DND-41 (cell line): ENCODE results near the gene SOX5.

Source experiments
- ATAC-seq: fragments of 200-7000 bp; cut with Tn5 transposase; 3 replicates; pipeline ENCODE4 v1.9.1; 2021; ENCODE audit warnings: low read depth; ENCODE audit not compliant: insufficient read depth
- DNase-seq: peaks from one replicate; pipeline ENCODE4 v3.0.0-alpha.2; 2020
- H2AFZ ChIP-seq: 2 replicates; pipeline ENCODE4 v1.6.0; 2012; ENCODE audit warnings: low read depth, low read length
- H3K27ac ChIP-seq: 2 replicates; pipeline ENCODE4 v1.5.1; 2012; ENCODE audit warnings: low read length, inconsistent platforms
- H3K27me3 ChIP-seq: fragments of 200-600 bp; sonication (generic); 2 replicates; pipeline ENCODE4 v1.6.0; 2012; ENCODE audit warnings: low read length, mild to moderate bottlenecking, inconsistent platforms; ENCODE audit not compliant: insufficient read depth, poor library complexity
- H3K36me3 ChIP-seq: 2 replicates; pipeline ENCODE4 v1.5.1; 2012; ENCODE audit warnings: low read length, inconsistent platforms; ENCODE audit not compliant: insufficient read depth
- H3K4me1 ChIP-seq: 2 replicates; pipeline ENCODE4 v1.5.1; 2012; ENCODE audit warnings: mild to moderate bottlenecking, low read length; ENCODE audit not compliant: insufficient read depth
- H3K4me2 ChIP-seq: 2 replicates; pipeline ENCODE4 v1.6.0; 2012; ENCODE audit warnings: mild to moderate bottlenecking, moderate library complexity, low read length, inconsistent platforms; ENCODE audit not compliant: insufficient read depth
- H3K4me3 ChIP-seq, 2 experiments: fragments of 200-600 bp in 1 of 2; shearing (Covaris generic) in 1 of 2; 2 replicates each; pipeline ENCODE4 v1.5.1; 2012 to 2016; ENCODE audit warnings: inconsistent platforms in 2 of 2, low read length in 2 of 2, mild to moderate bottlenecking in 2 of 2, low read depth in 1 of 2, moderate library complexity in 1 of 2
- H3K79me2 ChIP-seq: 2 replicates; pipeline ENCODE4 v1.6.0; 2012; ENCODE audit warnings: low read length, inconsistent platforms; ENCODE audit not compliant: insufficient read depth
- H3K9ac ChIP-seq: 2 replicates; pipeline ENCODE4 v1.6.0; 2012; ENCODE audit warnings: low read depth, mild to moderate bottlenecking, inconsistent platforms, low read length, moderate library complexity
- H3K9me3 ChIP-seq: 2 replicates; pipeline ENCODE4 v1.5.1; 2012; ENCODE audit warnings: low read length, moderate library complexity, mild to moderate bottlenecking, inconsistent platforms; ENCODE audit not compliant: insufficient read depth, severe bottlenecking
- H4K20me1 ChIP-seq: 2 replicates; pipeline ENCODE4 v1.6.0; 2012; ENCODE audit warnings: low read length; ENCODE audit not compliant: insufficient read depth
- EZH2 ChIP-seq: IDR thresholded peaks from 3 replicates; pipeline ENCODE4 v1.6.1; 2012; ENCODE audit warnings: borderline replicate concordance, low read depth, mild to moderate bottlenecking, moderate library complexity, low read length, inconsistent platforms; ENCODE audit not compliant: severe bottlenecking
- TF ChIP-seq, protein P1 (sequence below): IDR thresholded peaks from 2 replicates; pipeline ENCODE4 v1.5.1; 2012; ENCODE audit warnings: borderline replicate concordance, low read length, moderate library complexity, mild to moderate bottlenecking; ENCODE audit not compliant: poor library complexity, severe bottlenecking; ENCODE audit errors: extremely low read depth

SOX5 gene

DNA sequence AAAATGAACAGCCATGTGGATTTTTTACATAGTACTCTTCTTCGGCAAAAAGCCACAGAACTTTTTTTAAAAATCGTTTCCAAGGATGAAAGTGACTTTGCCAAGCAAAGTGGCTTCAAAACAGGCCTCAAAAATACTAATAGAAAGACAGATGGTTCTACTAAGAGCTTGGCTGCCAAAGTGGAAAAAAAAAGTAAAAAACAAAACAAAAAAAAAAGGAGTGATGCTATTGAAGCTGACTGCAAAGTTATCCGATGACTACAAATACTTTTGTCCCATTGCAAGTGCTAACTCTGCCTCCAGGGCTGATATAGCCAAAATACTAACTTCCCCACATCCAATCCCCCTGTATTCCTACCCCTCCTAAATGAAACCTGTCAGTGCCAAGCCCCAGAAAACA lies 277.6 kb downstream of the SOX5 start:
- Histone ChIP-seq H3K27me3 (no peaks in the 10 kb centered on the region), H3K4me3 (no peak overlapping the region), H2AFZ (no peak overlapping the region), H3K9me3 (no peaks in the 10 kb centered on the region), H3K27ac (no peak overlapping the region), H3K4me2 (no peak overlapping the region), H3K4me1 (no peaks in the 10 kb centered on the region), H3K79me2 (no peaks in the 10 kb centered on the region), H3K36me3 (no peaks in the 10 kb centered on the region), H4K20me1 (no peaks in the 10 kb centered on the region), H3K9ac (no peak overlapping the region)
- DNase-seq (no peak), ATAC-seq (no peak)
- TF ChIP-seq, protein P1, sequence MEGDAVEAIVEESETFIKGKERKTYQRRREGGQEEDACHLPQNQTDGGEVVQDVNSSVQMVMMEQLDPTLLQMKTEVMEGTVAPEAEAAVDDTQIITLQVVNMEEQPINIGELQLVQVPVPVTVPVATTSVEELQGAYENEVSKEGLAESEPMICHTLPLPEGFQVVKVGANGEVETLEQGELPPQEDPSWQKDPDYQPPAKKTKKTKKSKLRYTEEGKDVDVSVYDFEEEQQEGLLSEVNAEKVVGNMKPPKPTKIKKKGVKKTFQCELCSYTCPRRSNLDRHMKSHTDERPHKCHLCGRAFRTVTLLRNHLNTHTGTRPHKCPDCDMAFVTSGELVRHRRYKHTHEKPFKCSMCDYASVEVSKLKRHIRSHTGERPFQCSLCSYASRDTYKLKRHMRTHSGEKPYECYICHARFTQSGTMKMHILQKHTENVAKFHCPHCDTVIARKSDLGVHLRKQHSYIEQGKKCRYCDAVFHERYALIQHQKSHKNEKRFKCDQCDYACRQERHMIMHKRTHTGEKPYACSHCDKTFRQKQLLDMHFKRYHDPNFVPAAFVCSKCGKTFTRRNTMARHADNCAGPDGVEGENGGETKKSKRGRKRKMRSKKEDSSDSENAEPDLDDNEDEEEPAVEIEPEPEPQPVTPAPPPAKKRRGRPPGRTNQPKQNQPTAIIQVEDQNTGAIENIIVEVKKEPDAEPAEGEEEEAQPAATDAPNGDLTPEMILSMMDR = no peak
- no peak for TF ChIP-seq EZH2

DNA sequence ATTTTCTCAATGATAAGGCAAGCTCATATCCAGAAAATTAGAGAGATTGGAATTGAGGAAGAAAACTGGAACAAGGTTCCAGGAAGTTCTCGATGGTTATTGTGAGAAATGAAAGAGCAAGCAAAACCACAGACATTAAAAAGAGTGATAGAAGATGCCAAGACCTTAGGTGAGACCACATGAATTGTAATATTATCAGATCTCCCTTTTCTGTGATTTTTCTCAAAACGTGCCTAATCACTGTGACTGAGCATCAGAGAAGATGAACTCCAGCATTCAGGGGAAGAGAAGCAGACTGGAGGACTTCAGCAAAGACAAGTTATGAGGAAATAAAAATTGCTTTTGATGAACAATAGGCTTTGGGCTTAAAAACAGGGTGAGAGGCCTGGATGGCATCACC lies 278.8 kb downstream of the SOX5 start:
- no peak overlapping the region for H3K4me2 ChIP-seq
- TF ChIP-seq EZH2 = no peak
- TF ChIP-seq, protein P1 = no peak

DNA sequence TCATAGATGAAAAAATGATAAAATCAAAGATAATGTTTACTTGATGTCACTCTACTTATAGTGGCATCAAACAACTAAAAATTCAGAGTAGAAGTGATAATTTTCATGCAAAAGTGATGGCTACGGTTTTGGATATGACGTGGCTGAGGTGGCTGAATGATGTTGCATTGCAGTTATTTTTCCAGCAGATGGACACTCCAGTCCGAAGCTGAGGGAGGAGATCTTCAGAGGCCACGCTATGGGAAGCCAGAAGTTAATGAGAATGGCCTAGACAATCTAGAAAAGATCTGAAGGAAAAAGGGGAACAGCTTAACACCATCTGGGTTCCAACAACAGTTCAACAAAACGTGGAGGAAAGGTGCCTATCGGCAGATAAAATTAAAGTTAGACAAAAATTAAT lies 279.8 kb downstream of the SOX5 start:
- no peak for TF ChIP-seq EZH2
- TF ChIP-seq, protein P1 = no peak
- DNase-seq = no peak

More for the DNA sequence above, 278.8 kb downstream of the SOX5 start:
- Histone ChIP-seq H3K27me3 (no peaks in the 10 kb centered on the region), H3K9ac (no peak overlapping the region), H2AFZ (no peak overlapping the region), H3K4me1 (no peaks in the 10 kb centered on the region), H3K36me3 (no peaks in the 10 kb centered on the region), H4K20me1 (no peaks in the 10 kb centered on the region), H3K9me3 (no peaks in the 10 kb centered on the region), H3K27ac (no peak overlapping the region), H3K79me2 (no peaks in the 10 kb centered on the region), H3K4me3 (no peak overlapping the region)
- no peak for DNase-seq
- ATAC-seq = no peak

DNA sequence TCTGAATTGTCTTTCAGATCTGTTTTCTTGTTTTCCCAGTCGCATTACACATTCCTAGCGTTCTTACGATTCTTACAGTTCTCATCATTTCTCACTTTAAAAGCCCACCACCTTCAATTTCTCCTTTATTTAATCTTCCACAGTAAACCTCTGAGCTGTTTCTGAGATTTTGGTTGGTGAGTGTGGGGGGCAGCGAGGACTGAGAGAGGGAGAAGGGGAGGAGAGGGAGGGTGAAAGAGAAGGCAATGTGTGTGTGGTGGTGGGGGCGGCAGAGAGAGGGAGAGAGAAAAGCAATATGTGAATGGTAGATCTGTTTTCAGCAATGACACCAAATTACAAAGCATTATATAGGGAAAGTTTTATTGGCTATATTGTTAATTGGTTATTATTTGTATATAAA lies 282.6 kb downstream of the SOX5 start:
- TF ChIP-seq EZH2 = no peak
- TF ChIP-seq, protein P1 = no peak
- ATAC-seq = no peak
- DNase-seq = no peak
- H3K9ac ChIP-seq = no peak overlapping the region
- no peak overlapping the region for H3K4me2 ChIP-seq
- H3K27me3 ChIP-seq = no peaks in the 10 kb centered on the region
- H3K4me3 ChIP-seq = no peak overlapping the region
- H3K4me1 ChIP-seq = no peaks in the 10 kb centered on the region
- no peak overlapping the region for H3K27ac ChIP-seq
- H3K79me2 ChIP-seq = no peaks in the 10 kb centered on the region
- no peaks in the 10 kb centered on the region for H4K20me1 ChIP-seq
- H3K9me3 ChIP-seq = no peaks in the 10 kb centered on the region
- H2AFZ ChIP-seq = no peak overlapping the region
- H3K36me3 ChIP-seq = no peaks in the 10 kb centered on the region

More for the DNA sequence above, 279.8 kb downstream of the SOX5 start:
- no peak overlapping the region for H3K27ac ChIP-seq
- no peak for ATAC-seq
- no peaks in the 10 kb centered on the region for H4K20me1 ChIP-seq
- H3K9me3 ChIP-seq = no peaks in the 10 kb centered on the region
- H3K4me2 ChIP-seq = no peak overlapping the region
- H3K27me3 ChIP-seq = no peaks in the 10 kb centered on the region
- H3K9ac ChIP-seq = no peak overlapping the region
- no peaks in the 10 kb centered on the region for H3K36me3 ChIP-seq
- H3K4me3 ChIP-seq = no peak overlapping the region
- no peaks in the 10 kb centered on the region for H3K4me1 ChIP-seq
- H2AFZ ChIP-seq = no peak overlapping the region
- no peaks in the 10 kb centered on the region for H3K79me2 ChIP-seq
